Astrocyte of the spinal cord (primary cell): ENCODE data around the gene ZNF579.
A peak's percentile ranks its signal among the peaks of the same experiment; 100 is the strongest.

Experiments
- DNase-seq: peaks from one replicate; pipeline ENCODE4 v3.0.0; 2011; ENCODE audit warnings: low read depth, low spot score
- H3K4me3 ChIP-seq: 2 replicates; pipeline ENCODE4 v1.5.1; 2011; ENCODE audit warnings: low read depth, mild to moderate bottlenecking, low read length, moderate library complexity
- in situ Hi-C: cut with HindIII; loops from 2 replicates; pipeline ENCODE4 v1.10.0; 2017; ENCODE audit warnings: low sequenced_read_pairs
- TF ChIP-seq, protein P1 (sequence below): IDR thresholded peaks from 2 replicates; pipeline ENCODE4 v1.5.1; 2012; ENCODE audit warnings: low read depth, mild to moderate bottlenecking, low read length, inconsistent platforms

The ZNF579 gene

GRCh38 chr19:55553217-55554182 lies 27.1 kb downstream of the ZNF579 start:
- in situ Hi-C loops = no loop called here
- TF ChIP-seq, protein P1, sequence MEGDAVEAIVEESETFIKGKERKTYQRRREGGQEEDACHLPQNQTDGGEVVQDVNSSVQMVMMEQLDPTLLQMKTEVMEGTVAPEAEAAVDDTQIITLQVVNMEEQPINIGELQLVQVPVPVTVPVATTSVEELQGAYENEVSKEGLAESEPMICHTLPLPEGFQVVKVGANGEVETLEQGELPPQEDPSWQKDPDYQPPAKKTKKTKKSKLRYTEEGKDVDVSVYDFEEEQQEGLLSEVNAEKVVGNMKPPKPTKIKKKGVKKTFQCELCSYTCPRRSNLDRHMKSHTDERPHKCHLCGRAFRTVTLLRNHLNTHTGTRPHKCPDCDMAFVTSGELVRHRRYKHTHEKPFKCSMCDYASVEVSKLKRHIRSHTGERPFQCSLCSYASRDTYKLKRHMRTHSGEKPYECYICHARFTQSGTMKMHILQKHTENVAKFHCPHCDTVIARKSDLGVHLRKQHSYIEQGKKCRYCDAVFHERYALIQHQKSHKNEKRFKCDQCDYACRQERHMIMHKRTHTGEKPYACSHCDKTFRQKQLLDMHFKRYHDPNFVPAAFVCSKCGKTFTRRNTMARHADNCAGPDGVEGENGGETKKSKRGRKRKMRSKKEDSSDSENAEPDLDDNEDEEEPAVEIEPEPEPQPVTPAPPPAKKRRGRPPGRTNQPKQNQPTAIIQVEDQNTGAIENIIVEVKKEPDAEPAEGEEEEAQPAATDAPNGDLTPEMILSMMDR = no peak
- DNase-seq = no peak
- H3K4me3 ChIP-seq = no peak overlapping the region

GRCh38 chr19:55552620-55553019 lies 28.0 kb downstream of the ZNF579 start:
- no peak overlapping the region for H3K4me3 ChIP-seq
- TF ChIP-seq, protein P1 = no peak
- peak; percentile 81 for DNase-seq
- in situ Hi-C loops = no loop called here

GRCh38 chr19:55552206-55552605 lies 28.4 kb downstream of the ZNF579 start:
- H3K4me3 ChIP-seq = no peak overlapping the region
- in situ Hi-C loops = no loop called here
- no peak for DNase-seq
- TF ChIP-seq, protein P1 = no peak

DNA sequence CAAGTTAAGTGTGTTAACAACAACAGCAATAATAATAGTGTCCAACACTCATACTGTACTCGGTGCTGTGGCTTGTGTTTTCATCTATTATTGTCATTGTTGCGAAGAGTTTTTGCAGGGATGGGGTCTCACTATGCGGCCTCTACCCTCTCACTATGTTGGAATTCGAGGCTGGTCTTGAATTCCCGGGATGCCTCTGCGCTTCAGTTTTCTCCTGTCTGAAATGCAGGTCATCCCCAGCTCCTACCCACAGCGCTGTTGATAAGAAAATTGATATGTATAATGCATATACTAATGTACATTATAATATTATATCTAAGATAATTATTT lies 30.4 kb downstream of the ZNF579 start:
- no peak overlapping the region for H3K4me3 ChIP-seq
- no peak for DNase-seq
- in situ Hi-C loops = no loop called here
- TF ChIP-seq, protein P1 = no peak

DNA sequence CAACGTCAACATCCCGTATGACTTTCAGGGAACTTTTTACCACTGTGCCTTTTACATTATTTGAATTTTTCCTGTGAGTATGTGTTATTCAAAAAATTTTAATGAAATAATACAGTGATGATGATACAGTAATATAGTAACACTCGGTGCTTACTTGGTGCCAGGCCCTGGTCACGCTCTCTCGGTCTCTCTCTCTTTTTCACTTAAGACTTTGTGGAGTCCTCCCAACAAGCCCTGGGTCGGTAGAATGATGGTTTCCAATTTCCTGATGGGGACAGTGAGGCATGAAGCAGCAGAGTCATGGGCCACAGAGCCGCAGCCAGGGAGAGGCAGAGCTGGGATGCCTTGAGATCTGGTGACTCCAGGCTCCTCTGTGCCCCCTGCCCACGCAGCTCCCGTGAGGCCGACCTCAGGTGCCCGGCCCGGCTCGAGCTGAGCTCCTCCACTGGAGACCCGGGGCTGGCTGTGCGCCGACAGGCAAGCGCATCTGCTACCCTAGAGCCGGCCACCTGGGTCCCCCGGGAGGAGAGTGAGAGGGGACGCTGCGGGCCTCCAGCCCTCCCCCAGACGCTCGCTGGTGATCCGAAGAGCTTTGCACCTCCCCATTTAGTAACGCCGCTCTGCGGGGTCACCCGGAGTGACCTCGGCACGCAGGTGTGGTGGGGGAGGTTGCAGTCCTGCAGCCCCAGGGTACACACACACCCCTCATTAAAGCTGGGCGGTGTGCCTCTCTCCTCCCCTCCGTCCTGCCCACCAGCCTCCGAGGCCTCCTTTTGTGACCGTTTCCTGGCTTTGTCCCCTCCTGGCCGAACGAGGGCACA lies 30.9 kb downstream of the ZNF579 start:
- H3K4me3 ChIP-seq = peak overlapping the region; percentile 15
- in situ Hi-C loops = no loop called here
- TF ChIP-seq, protein P1 = peak; percentile 1
- peak; percentile 85 for DNase-seq

GRCh38 chr19:55546822-55547614 lies 33.6 kb downstream of the ZNF579 start:
- in situ Hi-C loops = no loop called here
- peak; percentile 68 for DNase-seq
- TF ChIP-seq, protein P1 = no peak
- no peak overlapping the region for H3K4me3 ChIP-seq
